D721Med (cell line): ENCODE results near the gene SLC26A11.

ENCODE experiments used
- DNase-seq: peaks from one replicate; pipeline ENCODE4 v3.0.0; 2011; ENCODE audit warnings: low spot score; ENCODE audit not compliant: insufficient read length
- FAIRE-seq: peaks from 2 replicates; lab custom pipeline; 2011; peaks lifted over from hg19 to GRCh38; lab: Jason Lieb, UNC
- CTCF ChIP-seq: IDR thresholded peaks from 2 replicates; pipeline ENCODE4 v1.5.1; 2012; ENCODE audit warnings: mild to moderate bottlenecking, control low read depth; ENCODE audit not compliant: insufficient read depth; ENCODE audit errors: missing control alignments

Gene SLC26A11

GRCh38 chr17:80212511-80212910 lies 7.7 kb upstream of the SLC26A11 start:
- DNase-seq (no peak), FAIRE-seq (no peak)
- no peak for TF ChIP-seq CTCF

GRCh38 chr17:80212962-80213642 lies 7.1 kb upstream of the SLC26A11 start:
- FAIRE-seq (no peak), DNase-seq (no peak)
- no peak for TF ChIP-seq CTCF

- FAIRE-seq (no peak), DNase-seq (no peak)
- no peak for TF ChIP-seq CTCF
Observed at GRCh38 chr17:80213643-80213975, 6.6 kb upstream of the SLC26A11 start.

GRCh38 chr17:80214012-80214877 lies 6.0 kb upstream of the SLC26A11 start:
- TF ChIP-seq CTCF, result no peak
- no peak for DNase-seq
- no peak for FAIRE-seq

GRCh38 chr17:80214878-80215210 lies 5.4 kb upstream of the SLC26A11 start:
- DNase-seq (no peak), FAIRE-seq (no peak)
- no peak for TF ChIP-seq CTCF

- no peak for FAIRE-seq
- TF ChIP-seq CTCF, result no peak
Observed at GRCh38 chr17:80216473-80217456, 3.5 kb upstream of the SLC26A11 start.

More at GRCh38 chr17:80216473-80217456, 3.5 kb upstream of the SLC26A11 start:
- no peak for DNase-seq
